GM12801 (cell line): ENCODE data around the gene AUTS2.

ENCODE experiments used
- CTCF ChIP-seq: IDR thresholded peaks from one replicate; pipeline ENCODE4 v1.5.1; 2011; ENCODE audit warnings: control low read depth; ENCODE audit not compliant: insufficient read length; ENCODE audit errors: extremely low read depth

Gene AUTS2

GRCh38 chr7:70000737-70001348 lies 402.6 kb downstream of the AUTS2 start:
- no peak for TF ChIP-seq CTCF

GRCh38 chr7:70005480-70005879 lies 407.2 kb downstream of the AUTS2 start:
- no peak for TF ChIP-seq CTCF

- TF ChIP-seq CTCF = no peak
Observed at GRCh38 chr7:70005891-70006260, 407.6 kb downstream of the AUTS2 start.

- no peak for TF ChIP-seq CTCF
Observed at GRCh38 chr7:70006261-70006920, 408.1 kb downstream of the AUTS2 start.

GRCh38 chr7:70008466-70008865 lies 410.2 kb downstream of the AUTS2 start:
- no peak for TF ChIP-seq CTCF

GRCh38 chr7:70014472-70015177 lies 416.4 kb downstream of the AUTS2 start:
- no peak for TF ChIP-seq CTCF

- no peak for TF ChIP-seq CTCF
Observed at GRCh38 chr7:70015353-70015752, 417.1 kb downstream of the AUTS2 start.
